Right lobe of liver (tissue), 4 donors: Measurements from ENCODE around the gene ERVH48-1.

ENCODE experiments used
- CTCF ChIP-seq, 4 donors: fragments of 200-600 bp in 3 of 4; fragments of 450-650 bp in 1 of 4; IDR thresholded peaks; one replicate each; pipeline versions ENCODE4 v1.5.1 to v1.8.0; 2016 to 2022; ENCODE audit warnings: antibody characterized with exemption in 4 of 4, mild to moderate bottlenecking in 2 of 4
- POLR2A ChIP-seq: fragments of 450-650 bp; IDR thresholded peaks from one replicate; pipeline ENCODE4 v1.6.1; 2017; ENCODE audit warnings: antibody characterized with exemption, mild to moderate bottlenecking
- donor health status: DM: no; HTN: no; CAD: no.
- donor health status: DM: no; HTN: no; CAD: no.
- donor health status: DM: no; HTN: yes; CAD: no.

- TF ChIP-seq CTCF (IDR thresholded peaks at IDR 0.05) (no peak), POLR2A (no peak)
Measured at GRCh38 chr21:42925114-42925926, at the start of gene ERVH48-1.
